Measurements from ENCODE around the gene C1QTNF12. TPM values are rescaled to one million over a fixed set of nuclear protein-coding genes. Genes with fewer than 3 reads are reported as not detected.

Gene C1QTNF12
- total and polyA plus RNA-seq, 7 donors: 1.9 to 28.7 (median 17.6) TPM; not detected in 2

DNA sequence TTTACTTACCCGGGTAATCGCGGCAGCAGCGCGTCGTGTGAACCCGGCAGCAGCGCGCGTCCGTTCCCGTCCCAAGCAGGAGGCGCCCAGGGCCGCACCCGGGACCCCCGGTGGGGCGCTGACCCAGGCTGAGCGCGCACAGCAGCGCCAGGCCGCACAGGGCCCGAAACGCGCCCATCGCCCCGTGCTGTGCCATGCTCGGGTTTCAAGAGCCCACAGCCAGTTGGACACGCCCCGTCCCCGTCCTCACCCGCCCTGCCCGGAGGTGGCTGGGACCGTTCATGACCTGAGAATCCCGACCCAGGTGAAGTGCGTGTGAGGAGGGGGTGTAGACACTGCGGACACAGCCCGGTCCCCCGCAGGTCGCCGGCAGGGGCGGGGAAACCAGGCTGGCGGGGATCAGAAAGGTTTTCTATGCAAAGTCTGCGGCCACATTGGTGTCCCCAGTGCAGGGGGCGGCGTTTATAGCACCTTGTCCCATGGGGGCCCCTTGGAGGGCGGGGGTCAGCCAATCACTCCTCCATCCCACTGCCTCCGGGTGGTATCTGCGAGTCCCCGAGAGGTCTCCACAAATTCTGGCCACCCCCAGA is 40.1 kb downstream of the C1QTNF12 start, which contains the start of gene TNFRSF18:
Gene TNFRSF18 (minus strand): TSS at position 217 of the 590 bp plus-strand sequence. CDS start 21 bp downstream, at position 196.
- Histone ChIP-seq H3K4me1 (peaks cover 0 to 30% (median 29%) of the 10 kb centered on the region in 4 donors), H3K4me3 (peak within 1 kb of the TSS in 3 of 4 donors; percentile 3 to 27 (median 24)), H3K9me3 (no peaks in the 10 kb centered on the region), H3K27ac (no peak within 1 kb of the TSS), H3K27me3 (peaks cover 5 to 51% (median 28%) of the 10 kb centered on the region in 3 donors), H3K36me3 (no peaks in the 10 kb centered on the region)
- TF ChIP-seq, protein P1, sequence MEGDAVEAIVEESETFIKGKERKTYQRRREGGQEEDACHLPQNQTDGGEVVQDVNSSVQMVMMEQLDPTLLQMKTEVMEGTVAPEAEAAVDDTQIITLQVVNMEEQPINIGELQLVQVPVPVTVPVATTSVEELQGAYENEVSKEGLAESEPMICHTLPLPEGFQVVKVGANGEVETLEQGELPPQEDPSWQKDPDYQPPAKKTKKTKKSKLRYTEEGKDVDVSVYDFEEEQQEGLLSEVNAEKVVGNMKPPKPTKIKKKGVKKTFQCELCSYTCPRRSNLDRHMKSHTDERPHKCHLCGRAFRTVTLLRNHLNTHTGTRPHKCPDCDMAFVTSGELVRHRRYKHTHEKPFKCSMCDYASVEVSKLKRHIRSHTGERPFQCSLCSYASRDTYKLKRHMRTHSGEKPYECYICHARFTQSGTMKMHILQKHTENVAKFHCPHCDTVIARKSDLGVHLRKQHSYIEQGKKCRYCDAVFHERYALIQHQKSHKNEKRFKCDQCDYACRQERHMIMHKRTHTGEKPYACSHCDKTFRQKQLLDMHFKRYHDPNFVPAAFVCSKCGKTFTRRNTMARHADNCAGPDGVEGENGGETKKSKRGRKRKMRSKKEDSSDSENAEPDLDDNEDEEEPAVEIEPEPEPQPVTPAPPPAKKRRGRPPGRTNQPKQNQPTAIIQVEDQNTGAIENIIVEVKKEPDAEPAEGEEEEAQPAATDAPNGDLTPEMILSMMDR (IDR thresholded peaks at IDR 0.05): no peak
- TF ChIP-seq POLR2AphosphoS5 (IDR thresholded peaks at IDR 0.05) (no peak), POLR2A (IDR thresholded peaks at IDR 0.05) (no peak), EP300 (IDR thresholded peaks at IDR 0.05) (no peak)
- intact Hi-C loops (cut with DNase I): loop anchor here (5.0 kb wide), 1 partner anchor 49 kb away; no protein-coding TSS in a partner anchor
- no peak for DNase-seq
- WGBS, 2 donors: 3 to 6% methylated on average over 49 of the region's 49 CpGs

DNA sequence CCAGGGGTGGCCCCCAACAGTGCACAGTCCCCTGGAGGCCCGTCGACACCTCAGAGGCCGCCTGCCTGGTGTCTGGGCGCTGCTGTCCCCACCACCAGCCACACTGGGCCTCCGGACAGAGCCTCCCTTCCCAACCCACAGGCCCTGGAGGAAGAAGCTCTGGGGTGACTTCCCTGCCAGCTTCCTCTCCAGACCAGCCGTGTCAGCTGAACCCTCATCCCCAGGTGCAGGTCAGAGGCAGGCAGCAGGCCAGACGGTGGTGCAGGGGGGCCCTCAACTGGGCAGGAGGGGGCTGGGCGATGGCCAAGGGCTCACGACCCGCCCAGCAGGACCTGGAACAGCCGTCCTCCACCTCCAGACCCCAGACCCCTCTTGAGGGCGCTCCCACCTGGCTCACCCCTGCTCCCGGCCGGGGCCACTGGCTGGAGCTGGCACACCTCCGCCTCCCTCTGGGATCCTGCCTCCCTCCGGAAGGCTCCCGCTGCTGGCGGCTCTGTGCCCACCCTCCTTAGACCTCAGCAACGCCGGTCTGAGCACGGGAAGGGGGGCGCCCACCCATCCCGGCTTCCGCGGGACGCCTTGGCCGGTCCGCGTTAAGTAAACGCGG is 40.6 kb downstream of the C1QTNF12 start:
- DNase-seq: no peak
- Histone ChIP-seq H3K36me3 (no peaks in the 10 kb centered on the region), H3K4me1 (peaks cover 0 to 36% (median 35%) of the 10 kb centered on the region in 4 donors), H3K4me3 (peak overlapping the region in 3 of 4 donors; percentile 3 to 27 (median 24)), H3K27me3 (peaks cover 10 to 57% (median 28%) of the 10 kb centered on the region in 3 donors), H3K27ac (no peak overlapping the region), H3K9me3 (no peaks in the 10 kb centered on the region)
- WGBS, 2 donors: 17 to 25% methylated on average over 31 of the region's 31 CpGs
- intact Hi-C loops (cut with DNase I): loop anchor here (5.0 kb wide), 1 partner anchor 49 kb away; no protein-coding TSS in a partner anchor
- TF ChIP-seq EP300 (IDR thresholded peaks at IDR 0.05): no peak
- TF ChIP-seq, protein P1 (IDR thresholded peaks at IDR 0.05): no peak

- Histone ChIP-seq H3K27me3 (peaks cover 10 to 61% (median 28%) of the 10 kb centered on the region in 3 donors), H3K27ac (no peak overlapping the region), H3K36me3 (no peaks in the 10 kb centered on the region), H3K9me3 (no peaks in the 10 kb centered on the region), H3K4me3 (no peak overlapping the region), H3K4me1 (peaks cover 0 to 39% (median 37%) of the 10 kb centered on the region in 4 donors)
- intact Hi-C loops (cut with DNase I): loop anchor here (5.0 kb wide), 1 partner anchor 48 kb away; no protein-coding TSS in a partner anchor
- no peak for DNase-seq
- TF ChIP-seq POLR2AphosphoS5 (IDR thresholded peaks at IDR 0.05) (no peak), POLR2A (IDR thresholded peaks at IDR 0.05) (no peak), EP300 (IDR thresholded peaks at IDR 0.05) (no peak)
- TF ChIP-seq, protein P1 (IDR thresholded peaks at IDR 0.05): no peak
- 86 to 89% methylated on average over 19 of the region's 19 CpGs for WGBS, 2 donors
Measured at GRCh38 chr1:1204998-1205768, 41.3 kb downstream of the C1QTNF12 start.

DNA sequence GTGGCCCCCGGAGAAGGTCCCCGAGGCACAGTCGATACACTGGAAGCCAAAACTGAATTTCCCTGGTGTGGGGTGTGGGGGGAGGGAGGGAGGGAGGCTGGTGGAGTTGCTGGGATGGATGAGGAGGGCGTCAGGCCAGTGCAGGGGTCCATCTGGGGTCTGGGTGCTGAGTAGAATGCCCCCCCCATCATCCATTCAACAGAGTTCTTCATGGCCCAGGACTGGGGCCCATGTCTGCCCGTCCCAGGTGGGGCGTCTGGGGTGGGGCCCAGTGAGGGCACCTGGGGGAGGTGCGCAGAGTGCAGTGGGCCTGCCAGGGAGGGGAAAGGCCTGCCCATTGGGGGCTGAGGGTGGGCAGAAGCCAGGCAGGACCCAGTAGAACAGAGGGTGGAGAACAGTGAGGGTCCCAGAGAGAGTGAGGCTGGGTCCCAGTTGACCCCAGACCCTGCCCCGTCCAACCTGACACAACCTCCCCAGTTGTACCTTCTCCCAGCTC is 42.0 kb downstream of the C1QTNF12 start:
- peaks cover 0 to 39% (median 37%) of the 10 kb centered on the region in 4 donors for H3K4me1 ChIP-seq
- H3K36me3 ChIP-seq: no peaks in the 10 kb centered on the region
- intact Hi-C loops (cut with DNase I): no loop called here
- DNase-seq: no peak
- 74 to 87% methylated on average over 8 of the region's 8 CpGs for WGBS, 2 donors
- TF ChIP-seq POLR2A (IDR thresholded peaks at IDR 0.05): no peak
- TF ChIP-seq, protein P1 (IDR thresholded peaks at IDR 0.05): no peak
- no peak for TF ChIP-seq POLR2AphosphoS5 (IDR thresholded peaks at IDR 0.05)
- no peak for TF ChIP-seq EP300 (IDR thresholded peaks at IDR 0.05)
- H3K27me3 ChIP-seq: peaks cover 10 to 61% (median 28%) of the 10 kb centered on the region in 3 donors
- H3K9me3 ChIP-seq: no peaks in the 10 kb centered on the region
- H3K4me3 ChIP-seq: no peak overlapping the region
- H3K27ac ChIP-seq: no peak overlapping the region

Measured in sigmoid colon (tissue), 7 donors.